ENCODE measurements around the gene CSDE1. TPM values are rescaled to one million over a fixed set of nuclear protein-coding genes. Genes with fewer than 3 reads are reported as not detected.

CSDE1 gene
- total RNA-seq, 1 donor from 2014 or later, result 540 TPM

GRCh38 chr1:114685851-114686250 is 71.9 kb downstream of the CSDE1 start:
- no peak for DNase-seq (ENCODE audit: low spot score)
- no peaks in the 10 kb centered on the region for H3K4me1 Mint-ChIP-seq (ENCODE audit: low read depth)
- H3K9me3 Mint-ChIP-seq (ENCODE audit: low read depth), result no peaks in the 10 kb centered on the region
- H3K36me3 Mint-ChIP-seq (ENCODE audit: low read depth), result no peaks in the 10 kb centered on the region
- H3K27ac Mint-ChIP-seq (ENCODE audit: unreplicated experiment), result no peak overlapping the region
- TF ChIP-seq CTCF (IDR thresholded peaks at IDR 0.05), result no peak
- no peak overlapping the region for H3K4me3 Mint-ChIP-seq (ENCODE audit: unreplicated experiment)
- H3K27me3 Mint-ChIP-seq (ENCODE audit: low read depth), result peaks cover 55% of the 10 kb centered on the region

- Mint-ChIP-seq H3K4me1 (ENCODE audit: low read depth) (no peaks in the 10 kb centered on the region), H3K4me3 (ENCODE audit: unreplicated experiment) (no peak overlapping the region), H3K9me3 (ENCODE audit: low read depth) (no peaks in the 10 kb centered on the region), H3K27ac (ENCODE audit: unreplicated experiment) (no peak overlapping the region), H3K27me3 (ENCODE audit: low read depth) (peaks cover 47% of the 10 kb centered on the region), H3K36me3 (ENCODE audit: low read depth) (no peaks in the 10 kb centered on the region)
- no peak for DNase-seq (ENCODE audit: low spot score)
- TF ChIP-seq CTCF (IDR thresholded peaks at IDR 0.05), result no peak
Observed at GRCh38 chr1:114677691-114678090, 80.1 kb downstream of the CSDE1 start.

- Mint-ChIP-seq H3K27ac (ENCODE audit: unreplicated experiment) (no peak overlapping the region), H3K4me3 (ENCODE audit: unreplicated experiment) (no peak overlapping the region), H3K9me3 (ENCODE audit: low read depth) (no peaks in the 10 kb centered on the region), H3K27me3 (ENCODE audit: low read depth) (peaks cover 44% of the 10 kb centered on the region), H3K4me1 (ENCODE audit: low read depth) (no peaks in the 10 kb centered on the region), H3K36me3 (ENCODE audit: low read depth) (no peaks in the 10 kb centered on the region)
- no peak for TF ChIP-seq CTCF (IDR thresholded peaks at IDR 0.05)
- DNase-seq (ENCODE audit: low spot score), result no peak
Observed at GRCh38 chr1:114676115-114676514, 81.7 kb downstream of the CSDE1 start.

- H3K4me1 Mint-ChIP-seq (ENCODE audit: low read depth), result peaks cover 13% of the 10 kb centered on the region
- peaks cover 19% of the 10 kb centered on the region for H3K27me3 Mint-ChIP-seq (ENCODE audit: low read depth)
- DNase-seq (ENCODE audit: low spot score), result no peak
Observed at GRCh38 chr1:114671939-114672275, 85.9 kb downstream of the CSDE1 start.

DNA sequence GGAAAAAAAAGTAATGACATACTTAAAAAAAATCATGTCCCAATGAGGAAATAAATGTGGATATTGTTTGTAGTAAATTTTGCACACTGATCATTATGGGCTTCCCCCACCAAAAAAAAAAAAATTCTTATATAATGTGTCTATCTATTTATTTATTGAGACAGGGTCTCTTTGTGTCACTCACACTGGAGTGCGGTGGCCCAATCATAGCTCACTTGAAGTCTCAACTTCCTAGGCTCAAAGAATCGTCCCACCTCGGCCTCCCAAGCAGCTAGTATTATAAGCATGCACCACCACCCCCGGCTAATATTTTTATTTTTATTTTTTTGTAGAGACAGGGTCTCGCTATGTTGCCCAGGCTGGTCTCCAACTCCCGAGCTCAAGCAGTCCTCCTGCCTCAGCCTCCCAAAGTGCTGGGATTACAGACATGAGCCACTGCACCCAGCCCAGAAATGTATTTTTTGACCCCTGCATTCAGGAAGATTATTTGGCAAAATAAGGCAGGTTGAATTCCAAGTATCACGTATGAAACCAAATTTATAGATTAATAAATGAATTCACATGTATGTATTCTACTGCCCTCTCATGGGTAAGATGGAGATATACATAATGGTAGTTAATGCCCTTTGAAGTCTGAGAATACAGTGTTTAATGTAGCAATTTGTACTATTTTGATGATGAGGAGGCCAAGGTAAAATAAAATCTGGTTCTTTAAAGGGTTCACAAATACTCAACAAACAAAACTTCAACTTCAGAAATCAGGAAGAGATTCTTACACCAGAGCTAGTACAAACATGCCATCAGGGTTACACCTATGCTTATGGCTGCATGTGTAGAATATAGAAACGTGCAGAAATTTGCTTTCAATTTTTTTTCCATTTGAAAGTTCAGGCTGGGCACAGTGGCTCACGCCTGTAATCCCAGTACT is 86.5 kb downstream of the CSDE1 start:
- Mint-ChIP-seq H3K4me3 (ENCODE audit: unreplicated experiment) (peak overlapping the region; percentile 13), H3K4me1 (ENCODE audit: low read depth) (peaks cover 13% of the 10 kb centered on the region), H3K9me3 (ENCODE audit: low read depth) (no peaks in the 10 kb centered on the region), H3K27me3 (ENCODE audit: low read depth) (peaks cover 15% of the 10 kb centered on the region), H3K27ac (ENCODE audit: unreplicated experiment) (no peak overlapping the region), H3K36me3 (ENCODE audit: low read depth) (peaks cover 2% of the 10 kb centered on the region)
- no peak for DNase-seq (ENCODE audit: low spot score)
- TF ChIP-seq CTCF (IDR thresholded peaks at IDR 0.05), result peak; percentile 87

More at GRCh38 chr1:114671939-114672275, 85.9 kb downstream of the CSDE1 start:
- no peak overlapping the region for H3K27ac Mint-ChIP-seq (ENCODE audit: unreplicated experiment)
- H3K4me3 Mint-ChIP-seq (ENCODE audit: unreplicated experiment), result no peak overlapping the region
- H3K9me3 Mint-ChIP-seq (ENCODE audit: low read depth), result no peaks in the 10 kb centered on the region
- H3K36me3 Mint-ChIP-seq (ENCODE audit: low read depth), result peaks cover 2% of the 10 kb centered on the region
- TF ChIP-seq CTCF (IDR thresholded peaks at IDR 0.05), result no peak
